Pulmonary artery endothelial cell (primary cell): ENCODE results near the gene MIOX. TPM values are rescaled to one million over a fixed set of nuclear protein-coding genes. Genes with fewer than 3 reads are reported as not detected.
"Not testable (repeated sequence)": the region's sequence is repeated elsewhere in the genome, so short reads cannot be mapped to it uniquely, and the experiment has no call there.

Source experiments
- DNase-seq: peaks from one replicate; pipeline ENCODE4 v3.0.0-alpha.2; 2011; ENCODE audit warnings: low read depth, low spot score
- total RNA-seq: library from RNA; depleted of rRNA; stranded (reverse); fragments of >200 nt; gene quantifications from 2 replicates; pipeline ENCODE4 v1.2.3, GENCODE V29; 2014

MIOX gene
- total RNA-seq, 1 donor from 2014 or later: not detected

- no peak for DNase-seq
These were observed 42.2 kb downstream of the MIOX start for GRCh38 chr22:50528682-50529415.

GRCh38 chr22:50529416-50529896 lies 42.8 kb downstream of the MIOX start:
- no peak for DNase-seq

GRCh38 chr22:50529897-50530579 lies 43.4 kb downstream of the MIOX start, which contains the start of gene TYMP:
TSS of gene TYMP (minus strand) at chr22:50530012. CDS start at chr22:50529709, 303 bp downstream.
- no peak for DNase-seq

- DNase-seq: no peak
These were observed 43.9 kb downstream of the MIOX start for GRCh38 chr22:50530580-50530876.

GRCh38 chr22:50530877-50531545 lies 44.4 kb downstream of the MIOX start:
- DNase-seq: no peak

- no peak for DNase-seq
These were observed 44.9 kb downstream of the MIOX start for GRCh38 chr22:50531546-50531961.

GRCh38 chr22:50531962-50532674 lies 45.5 kb downstream of the MIOX start:
- no peak for DNase-seq

- no peak for DNase-seq
These were observed 46.5 kb downstream of the MIOX start for GRCh38 chr22:50532824-50533796.

- not testable (repeated sequence) for DNase-seq
These were observed 47.4 kb downstream of the MIOX start for GRCh38 chr22:50533856-50534711.

GRCh38 chr22:50535113-50535512 lies 48.5 kb downstream of the MIOX start:
- no peak for DNase-seq

GRCh38 chr22:50536226-50536625 lies 49.6 kb downstream of the MIOX start:
- DNase-seq: no peak

GRCh38 chr22:50537765-50538164 lies 51.1 kb downstream of the MIOX start:
- DNase-seq: no peak

Other genes starting within 250 kb of the MIOX start
- 22.0 and 28.1 TPM in 2 replicates for gene TUBGCP6, start 241.8 kb upstream of the MIOX start, total RNA-seq
- 14.0 and 14.4 TPM in 2 replicates for gene HDAC10, start 235.6 kb upstream of the MIOX start, total RNA-seq
- 54.2 TPM in 2 replicates for gene MAPK12, start 225.2 kb upstream of the MIOX start, total RNA-seq
- 16.3 and 23.3 TPM in 2 replicates for gene MAPK11, start 216.5 kb upstream of the MIOX start, total RNA-seq
- gene PLXNB2, start 179.2 kb upstream of the MIOX start, total RNA-seq: 55.5 and 65.2 TPM in 2 replicates
- gene DENND6B, start 159.8 kb upstream of the MIOX start, total RNA-seq: 1.1 and 1.3 TPM in 2 replicates
- gene PPP6R2, start 143.5 kb upstream of the MIOX start, total RNA-seq: 62.3 and 72.9 TPM in 2 replicates
- 42.0 and 58.1 TPM in 2 replicates for gene SBF1, start 11.8 kb upstream of the MIOX start, total RNA-seq
- gene ADM2, start 5.3 kb upstream of the MIOX start, total RNA-seq: 0.18 and 0.20 TPM in 2 replicates
- 29.5 and 33.4 TPM in 2 replicates for gene LMF2, start 20.8 kb downstream of the MIOX start, total RNA-seq
- 32.1 and 47.6 TPM in 2 replicates for gene NCAPH2, start 21.4 kb downstream of the MIOX start, total RNA-seq
- gene SCO2, start 38.7 kb downstream of the MIOX start, total RNA-seq: 1.8 and 2.3 TPM in 2 replicates
- 11.3 and 14.4 TPM in 2 replicates for gene TYMP, start 43.2 kb downstream of the MIOX start, total RNA-seq
- not detected in 2 replicates for gene KLHDC7B, start 59.0 kb downstream of the MIOX start, total RNA-seq
- gene SYCE3, start 76.1 kb downstream of the MIOX start, total RNA-seq: not detected in 2 replicates
- gene CPT1B, start 91.6 kb downstream of the MIOX start, total RNA-seq: 0.92 and 2.7 TPM in 2 replicates
- 25.3 and 27.5 TPM in 2 replicates for gene CHKB, start 96.0 kb downstream of the MIOX start, total RNA-seq
- gene MAPK8IP2, start 113.9 kb downstream of the MIOX start, total RNA-seq: 0.11 and 0.13 TPM in 2 replicates
- 11.2 and 13.1 TPM in 2 replicates for gene ARSA, start 141.3 kb downstream of the MIOX start, total RNA-seq
- 12.2 and 15.1 TPM in 2 replicates for gene SHANK3, start 186.0 kb downstream of the MIOX start, total RNA-seq